Stimulated activated CD8-positive, alpha-beta memory T cell treated with anti-CD3 and anti-CD28 coated beads, Interleukin-15, amount 100 ng/mL, for 48 hours (primary cell): ENCODE results near the gene NAAA.
"Not testable (repeated sequence)": the region's sequence is repeated elsewhere in the genome, so short reads cannot be mapped to it uniquely, and the experiment has no call there.

Experiments used
- DNase-seq, 2 donors: peaks; one replicate each; pipeline ENCODE4 v3.0.0-alpha.2; 2020; ENCODE audit warnings: low read depth in 2 of 2

The NAAA gene

DNA sequence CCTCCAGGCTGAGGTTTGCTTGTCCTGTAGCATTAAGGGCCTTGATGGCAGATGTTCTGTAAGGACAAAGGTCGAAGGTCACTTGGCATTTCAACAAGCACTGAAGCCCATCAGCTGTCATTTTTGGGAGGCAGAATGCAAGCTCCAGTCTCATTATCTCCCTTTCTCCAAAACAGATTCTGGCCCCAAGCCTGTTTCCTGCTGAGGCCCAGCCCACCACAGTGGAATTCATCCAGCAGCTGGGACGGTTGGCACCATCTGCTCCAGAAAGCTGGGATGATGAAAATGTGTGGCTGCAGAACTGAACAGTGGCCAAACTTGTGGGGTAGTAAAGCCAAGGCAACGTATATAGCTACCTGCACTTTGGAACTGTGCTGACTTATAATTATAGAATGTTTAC lies 20.9 kb downstream of the NAAA start:
- DNase-seq = no peak

GRCh38 chr4:75916091-75916661 lies 24.6 kb downstream of the NAAA start:
- DNase-seq = no peak

- no peak for DNase-seq
Measured at GRCh38 chr4:75912968-75913367, 27.8 kb downstream of the NAAA start.

DNA sequence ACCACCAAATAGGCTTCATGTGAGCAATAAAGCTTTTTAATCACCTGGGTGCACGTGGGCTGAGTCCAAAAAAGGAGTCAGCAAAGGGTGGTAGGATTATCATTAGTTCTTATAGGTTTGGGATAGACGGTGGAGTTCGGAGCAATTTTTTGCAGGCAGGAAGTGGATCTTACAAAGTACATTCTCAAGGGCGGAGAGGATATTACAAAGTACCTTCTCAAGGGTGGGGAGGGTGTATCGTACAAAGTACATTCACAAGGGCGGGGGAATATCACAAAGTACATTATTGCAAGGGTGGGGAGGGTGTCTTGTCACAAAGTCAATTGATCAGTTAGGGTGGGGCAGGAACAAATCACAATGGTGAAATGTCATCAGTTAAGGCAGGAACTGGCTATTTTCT lies 30.0 kb downstream of the NAAA start:
- DNase-seq = not testable (repeated sequence)

DNA sequence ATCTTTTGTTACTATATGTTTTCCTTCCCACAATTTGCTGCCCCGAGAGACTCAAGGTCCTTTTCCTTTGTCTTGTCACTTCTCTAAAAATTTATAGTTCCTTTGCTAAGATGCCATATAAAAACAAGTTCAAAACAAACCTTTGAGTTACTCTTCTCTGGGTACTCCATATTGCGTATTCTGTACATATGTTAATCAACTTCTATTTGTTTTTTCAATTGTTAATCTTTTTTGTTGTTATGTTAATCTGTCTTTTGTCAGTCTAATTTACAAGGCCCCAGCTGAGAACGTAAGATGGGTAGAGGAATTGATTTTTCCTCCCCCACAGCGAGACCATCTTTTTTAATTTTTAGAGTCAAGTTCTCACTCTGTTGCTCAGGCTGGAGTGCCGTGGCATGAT lies 31.4 kb downstream of the NAAA start:
- no peak for DNase-seq

DNA sequence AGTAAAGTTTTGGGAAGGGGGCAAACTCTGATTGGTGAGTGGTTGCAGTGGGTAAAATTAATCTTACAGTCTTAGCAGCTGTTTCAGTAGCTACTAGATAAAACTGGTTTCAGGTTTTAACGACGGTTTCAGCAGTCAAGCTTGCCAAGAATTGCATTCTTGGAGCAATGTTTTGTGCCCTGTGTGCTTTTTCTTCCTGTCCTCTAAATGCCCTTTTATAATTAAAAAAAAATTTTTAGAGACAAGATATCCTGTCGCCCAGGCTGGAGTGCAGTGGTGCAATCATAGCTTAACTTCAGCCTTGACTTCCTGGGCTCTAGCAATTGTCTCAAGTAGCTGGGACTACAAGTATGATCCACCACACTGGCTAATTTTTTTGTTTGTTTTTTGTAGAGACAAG lies 32.3 kb downstream of the NAAA start:
- no peak for DNase-seq

DNA sequence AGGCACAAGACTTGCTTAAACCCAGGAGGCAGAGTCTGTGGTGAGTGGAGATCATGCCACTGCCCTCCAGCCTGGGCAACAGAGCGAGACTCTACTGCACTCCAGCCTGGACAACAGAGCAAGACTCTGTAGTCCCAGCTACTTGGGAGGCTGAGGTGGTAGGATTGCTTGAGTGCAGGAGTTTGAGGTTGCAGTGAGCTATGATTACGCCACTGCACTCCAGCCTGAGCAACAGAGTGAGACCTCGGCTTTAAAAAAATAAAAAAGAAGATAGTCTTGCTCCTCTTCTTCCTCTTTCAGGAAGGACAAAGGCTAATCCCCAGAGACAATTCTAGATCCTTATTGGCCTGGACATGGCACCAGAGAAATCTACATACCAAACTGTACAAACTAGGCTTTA lies 32.8 kb downstream of the NAAA start:
- no peak for DNase-seq

GRCh38 chr4:75904076-75904475 lies 36.7 kb downstream of the NAAA start:
- DNase-seq = no peak

GRCh38 chr4:75902352-75902751 lies 38.5 kb downstream of the NAAA start, which contains the start of gene PPEF2:
TSS of gene PPEF2 (minus strand) at chr4:75902452. CDS start at chr4:75896325, 6,127 bp downstream.
- no peak for DNase-seq

- no peak for DNase-seq
Measured at GRCh38 chr4:75898536-75898935, 42.3 kb downstream of the NAAA start.

DNA sequence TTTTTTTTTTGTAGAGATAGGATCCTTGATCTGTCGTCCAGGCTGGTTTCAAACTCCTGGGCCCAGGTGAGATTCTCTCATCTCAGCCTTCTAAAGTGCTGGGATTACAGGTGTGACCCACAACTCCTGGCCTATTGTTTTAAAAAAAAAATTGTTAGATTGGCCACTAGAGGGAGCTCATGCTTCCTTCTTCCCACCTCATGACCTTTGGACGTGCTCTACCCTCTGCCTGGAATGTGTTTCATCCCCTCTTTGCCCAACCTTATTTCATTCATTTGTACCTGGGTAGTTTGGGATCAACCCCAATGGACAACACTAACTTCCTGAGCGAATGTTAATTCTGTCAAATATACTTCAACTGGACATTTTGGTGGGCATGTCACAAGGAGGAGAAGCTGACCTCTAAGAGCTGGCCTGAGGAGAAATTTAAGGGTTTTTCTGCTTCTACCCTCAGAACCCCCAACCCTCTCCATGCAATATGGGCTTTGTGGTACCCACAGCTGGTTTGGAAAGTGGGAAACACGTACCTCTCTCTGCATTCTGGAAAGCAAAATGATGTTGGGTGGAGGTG lies 45.0 kb downstream of the NAAA start:
- no peak for DNase-seq

- no peak for DNase-seq
Measured at GRCh38 chr4:75892508-75892907, 48.3 kb downstream of the NAAA start.

- no peak for DNase-seq
Measured at GRCh38 chr4:75891611-75892010, 49.2 kb downstream of the NAAA start.

DNA sequence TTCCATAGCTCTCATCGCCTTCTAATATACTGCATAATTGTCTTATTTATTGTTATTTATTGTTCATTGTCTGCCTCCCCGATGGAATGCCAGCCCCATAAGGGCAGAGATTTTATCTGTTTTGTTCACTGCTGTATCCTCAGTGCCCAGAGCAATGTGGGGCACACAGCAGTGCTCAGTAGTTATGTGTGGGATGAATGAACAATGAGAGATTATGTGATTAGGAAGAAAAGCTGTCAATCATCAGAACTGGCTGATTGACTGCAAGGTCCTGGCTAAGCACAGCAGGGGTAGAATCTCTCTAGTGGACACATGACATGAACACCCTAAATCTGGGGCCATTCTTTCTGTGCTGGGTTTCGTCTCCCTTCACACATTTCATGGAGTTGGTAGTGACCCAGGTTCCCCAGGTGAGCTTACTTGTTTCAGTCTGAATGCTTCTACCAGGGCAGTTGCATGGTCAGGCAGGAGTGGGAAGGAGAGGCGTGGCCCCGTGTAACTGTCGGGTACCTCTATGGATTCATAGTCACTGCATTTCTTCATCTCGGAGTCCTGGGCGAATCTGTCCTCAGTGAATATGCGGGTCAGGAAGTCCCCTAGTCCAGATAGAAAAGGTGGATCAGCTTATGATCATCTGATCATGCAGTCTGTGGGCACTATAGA lies 51.1 kb downstream of the NAAA start:
- no peak for DNase-seq

GRCh38 chr4:75886104-75886503 lies 54.7 kb downstream of the NAAA start:
- DNase-seq = no peak

- no peak for DNase-seq
Measured at GRCh38 chr4:75881476-75881875, 59.3 kb downstream of the NAAA start.

- DNase-seq = no peak
Measured at GRCh38 chr4:75880278-75880677, 60.5 kb downstream of the NAAA start.

GRCh38 chr4:75878246-75878756 lies 62.5 kb downstream of the NAAA start:
- DNase-seq = no peak

- no peak for DNase-seq
Measured at GRCh38 chr4:75876218-75876617, 64.6 kb downstream of the NAAA start.

DNA sequence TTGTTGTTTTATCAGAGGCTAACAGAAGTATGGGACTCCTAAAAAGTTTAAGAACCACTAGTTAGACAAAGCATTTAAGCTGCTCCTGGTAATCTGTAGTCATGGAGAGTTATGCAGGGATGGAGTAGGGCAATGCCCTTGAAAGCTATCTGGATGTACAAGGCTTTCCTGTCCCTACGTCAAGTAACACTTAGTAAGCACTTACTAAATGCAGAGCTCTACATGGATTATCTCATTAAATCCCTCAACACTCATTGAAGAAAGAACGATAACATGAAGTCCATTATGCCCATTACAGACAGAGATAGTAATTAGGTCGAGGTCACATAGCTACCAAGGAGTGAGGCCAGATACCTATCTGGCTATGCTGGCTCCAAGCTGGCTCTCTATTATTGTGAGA lies 71.7 kb downstream of the NAAA start:
- DNase-seq = no peak

DNA sequence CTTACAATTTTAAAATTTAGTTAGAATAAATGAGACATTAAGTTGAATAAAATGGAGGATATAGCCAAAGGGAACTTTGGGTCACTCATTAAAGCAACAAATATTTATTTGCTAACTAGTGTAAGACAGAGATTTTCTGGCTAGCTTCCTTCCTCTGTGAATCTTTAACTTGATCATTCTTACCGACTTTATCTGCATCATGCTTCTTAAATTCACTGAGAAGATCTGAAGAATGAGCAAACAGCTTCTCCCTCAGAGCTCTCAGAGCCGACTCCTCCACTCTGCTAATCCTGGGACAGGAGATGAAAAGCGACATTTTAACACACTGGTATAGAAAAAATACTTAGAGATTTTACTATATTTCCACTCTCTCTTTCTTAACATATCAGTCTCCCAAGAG lies 73.7 kb downstream of the NAAA start:
- DNase-seq = no peak
